Astrocyte (in vitro differentiated cells and primary cell): ENCODE measurements around the gene GCNA. TPM values are rescaled to one million over a fixed set of nuclear protein-coding genes. Genes with fewer than 3 reads are reported as not detected.
A peak's percentile ranks its signal among the peaks of the same experiment; 100 is the strongest.

ENCODE experiments used
- DNase-seq: peaks from one replicate; pipeline ENCODE4 v3.0.0-alpha.2; 2010; ENCODE audit warnings: low read depth
- FAIRE-seq: peaks from 2 replicates; lab custom pipeline; 2011; peaks lifted over from hg19 to GRCh38; lab: Jason Lieb, UNC
- H2AFZ ChIP-seq: 2 replicates; pipeline ENCODE4 v1.6.0; 2012; ENCODE audit warnings: low read depth, low read length, inconsistent platforms
- H3K27ac ChIP-seq: 2 replicates; pipeline ENCODE4 v1.5.1; 2011; ENCODE audit warnings: low read depth, low read length, inconsistent platforms
- H3K27me3 ChIP-seq: 2 replicates; pipeline ENCODE4 v1.6.0; 2011; ENCODE audit warnings: low read length, inconsistent platforms; ENCODE audit not compliant: insufficient read depth
- H3K36me3 ChIP-seq: 2 replicates; pipeline ENCODE4 v1.5.1; 2011; ENCODE audit warnings: low read length, inconsistent platforms; ENCODE audit not compliant: insufficient read depth
- H3K4me1 ChIP-seq: 2 replicates; pipeline ENCODE4 v1.5.1; 2011; ENCODE audit warnings: low read length, inconsistent platforms; ENCODE audit not compliant: insufficient read depth
- H3K4me2 ChIP-seq: 2 replicates; pipeline ENCODE4 v1.6.0; 2012; ENCODE audit warnings: low read length, inconsistent platforms
- H3K4me3 ChIP-seq: 2 replicates; pipeline ENCODE4 v1.5.1; 2011; ENCODE audit warnings: low read depth, mild to moderate bottlenecking, low read length, inconsistent platforms; ENCODE audit not compliant: insufficient read depth
- H3K79me2 ChIP-seq: 2 replicates; pipeline ENCODE4 v1.6.0; 2012; ENCODE audit warnings: mild to moderate bottlenecking, low read length, inconsistent platforms; ENCODE audit not compliant: insufficient read depth
- H3K9ac ChIP-seq: 2 replicates; pipeline ENCODE4 v1.6.0; 2012; ENCODE audit warnings: mild to moderate bottlenecking, low read length, inconsistent platforms
- H3K9me3 ChIP-seq: 2 replicates; pipeline ENCODE4 v1.5.1; 2012; ENCODE audit warnings: low read depth, mild to moderate bottlenecking, low read length, inconsistent platforms; ENCODE audit not compliant: insufficient read depth
- H4K20me1 ChIP-seq: 2 replicates; pipeline ENCODE4 v1.6.0; 2012; ENCODE audit warnings: low read length, inconsistent platforms; ENCODE audit not compliant: insufficient read depth
- H3K27ac Mint-ChIP-seq: one replicate; pipeline ENCODE4 v1.8.0; 2021; ENCODE audit warnings: mild to moderate bottlenecking, mixed read lengths; ENCODE audit not compliant: unreplicated experiment
- H3K27me3 Mint-ChIP-seq: one replicate; pipeline ENCODE4 v1.8.0; 2021; ENCODE audit warnings: low read depth, mixed read lengths; ENCODE audit not compliant: unreplicated experiment
- H3K36me3 Mint-ChIP-seq: one replicate; pipeline ENCODE4 v1.8.0; 2021; ENCODE audit warnings: low read depth, mixed read lengths; ENCODE audit not compliant: unreplicated experiment
- H3K4me1 Mint-ChIP-seq: one replicate; pipeline ENCODE4 v1.8.0; 2021; ENCODE audit warnings: low read depth, mixed read lengths; ENCODE audit not compliant: unreplicated experiment
- H3K4me3 Mint-ChIP-seq: one replicate; pipeline ENCODE4 v1.8.0; 2021; ENCODE audit warnings: mild to moderate bottlenecking, moderate library complexity, mixed read lengths; ENCODE audit not compliant: unreplicated experiment
- H3K9me3 Mint-ChIP-seq: one replicate; pipeline ENCODE4 v1.8.0; 2021; ENCODE audit warnings: mild to moderate bottlenecking, mixed read lengths; ENCODE audit not compliant: unreplicated experiment
- EZH2 ChIP-seq: IDR thresholded peaks from 2 replicates; pipeline ENCODE4 v1.6.1; 2012; ENCODE audit warnings: mild to moderate bottlenecking, low read length, inconsistent platforms; ENCODE audit not compliant: insufficient read depth
- total RNA-seq: library from RNA; stranded (reverse); gene quantifications from 2 replicates; pipeline ENCODE4 v1.2.1, GENCODE V29; 2021
- TF ChIP-seq, protein P1 (sequence below): IDR thresholded peaks from 2 replicates; pipeline ENCODE4 v1.5.1; 2011; ENCODE audit warnings: low read depth, mild to moderate bottlenecking, inconsistent platforms, low read length, moderate library complexity; ENCODE audit not compliant: insufficient read depth

The GCNA gene
- total RNA-seq, 1 donor from 2014 or later: 2.2 TPM

DNA sequence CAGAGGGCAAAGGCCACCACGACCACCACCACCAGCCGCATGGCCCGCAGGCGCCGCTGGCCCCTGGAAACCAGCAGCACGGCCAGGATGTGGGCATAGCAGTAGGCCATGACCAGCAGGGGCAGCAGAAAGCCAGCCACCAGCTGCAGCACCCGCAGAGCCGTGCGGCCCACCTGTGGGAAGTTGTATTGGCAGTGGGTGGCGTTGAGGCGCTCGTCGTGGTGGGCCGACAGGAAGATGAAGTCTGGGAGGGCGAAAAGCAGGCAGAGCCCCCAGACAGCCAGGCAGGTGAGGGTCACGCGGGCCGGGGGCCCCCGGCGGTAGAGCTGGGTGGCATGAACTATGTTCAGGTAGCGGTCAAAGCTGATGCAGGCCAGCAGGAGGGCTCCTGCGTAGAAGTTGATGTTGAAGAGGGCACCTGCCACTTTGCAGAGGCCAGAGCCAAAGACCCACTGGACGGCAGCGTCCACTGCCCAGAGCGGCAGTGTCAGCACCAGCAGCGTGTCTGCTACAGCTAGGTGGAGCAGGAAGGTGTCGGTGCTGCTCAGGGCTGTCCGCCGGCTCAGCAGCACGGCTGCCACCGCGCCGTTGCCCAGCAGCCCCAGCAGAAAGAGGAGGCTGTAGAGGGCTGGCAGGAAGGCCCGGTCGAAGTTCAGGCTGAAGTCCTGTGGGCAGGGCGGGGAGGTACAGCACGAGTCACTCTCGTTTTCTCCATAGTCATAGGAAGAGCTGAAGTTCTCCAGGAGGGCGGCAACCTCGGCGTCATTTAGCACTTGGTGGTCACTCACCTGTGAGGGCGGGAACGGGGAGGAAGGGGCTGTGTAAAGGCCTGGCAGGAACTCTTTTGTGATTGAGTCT is 38.7 kb downstream of the GCNA start:
- H3K27ac Mint-ChIP-seq: no peak overlapping the region
- Histone ChIP-seq H3K79me2 (no peaks in the 10 kb centered on the region), H4K20me1 (no peaks in the 10 kb centered on the region), H3K36me3 (peaks cover 3% of the 10 kb centered on the region), H3K4me3 (no peak overlapping the region), H3K9me3 (no peaks in the 10 kb centered on the region), H3K9ac (no peak overlapping the region), H3K4me2 (no peak overlapping the region), H3K4me1 (no peaks in the 10 kb centered on the region), H3K27ac (no peak overlapping the region), H3K27me3 (no peaks in the 10 kb centered on the region), H2AFZ (no peak overlapping the region)
- H3K36me3 Mint-ChIP-seq: peaks cover 5% of the 10 kb centered on the region
- no peak for DNase-seq
- H3K9me3 Mint-ChIP-seq: no peaks in the 10 kb centered on the region
- H3K27me3 Mint-ChIP-seq: no peaks in the 10 kb centered on the region
- TF ChIP-seq, protein P1, sequence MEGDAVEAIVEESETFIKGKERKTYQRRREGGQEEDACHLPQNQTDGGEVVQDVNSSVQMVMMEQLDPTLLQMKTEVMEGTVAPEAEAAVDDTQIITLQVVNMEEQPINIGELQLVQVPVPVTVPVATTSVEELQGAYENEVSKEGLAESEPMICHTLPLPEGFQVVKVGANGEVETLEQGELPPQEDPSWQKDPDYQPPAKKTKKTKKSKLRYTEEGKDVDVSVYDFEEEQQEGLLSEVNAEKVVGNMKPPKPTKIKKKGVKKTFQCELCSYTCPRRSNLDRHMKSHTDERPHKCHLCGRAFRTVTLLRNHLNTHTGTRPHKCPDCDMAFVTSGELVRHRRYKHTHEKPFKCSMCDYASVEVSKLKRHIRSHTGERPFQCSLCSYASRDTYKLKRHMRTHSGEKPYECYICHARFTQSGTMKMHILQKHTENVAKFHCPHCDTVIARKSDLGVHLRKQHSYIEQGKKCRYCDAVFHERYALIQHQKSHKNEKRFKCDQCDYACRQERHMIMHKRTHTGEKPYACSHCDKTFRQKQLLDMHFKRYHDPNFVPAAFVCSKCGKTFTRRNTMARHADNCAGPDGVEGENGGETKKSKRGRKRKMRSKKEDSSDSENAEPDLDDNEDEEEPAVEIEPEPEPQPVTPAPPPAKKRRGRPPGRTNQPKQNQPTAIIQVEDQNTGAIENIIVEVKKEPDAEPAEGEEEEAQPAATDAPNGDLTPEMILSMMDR: no peak
- TF ChIP-seq EZH2: no peak
- H3K4me1 Mint-ChIP-seq: no peaks in the 10 kb centered on the region
- no peak overlapping the region for H3K4me3 Mint-ChIP-seq
- FAIRE-seq: no peak

- H3K27ac ChIP-seq: no peak overlapping the region
- Mint-ChIP-seq H3K27me3 (no peaks in the 10 kb centered on the region), H3K4me3 (no peak overlapping the region), H3K9me3 (no peaks in the 10 kb centered on the region), H3K36me3 (peaks cover 5% of the 10 kb centered on the region), H3K4me1 (no peaks in the 10 kb centered on the region), H3K27ac (no peak overlapping the region)
- H4K20me1 ChIP-seq: no peaks in the 10 kb centered on the region
- no peak overlapping the region for H3K9ac ChIP-seq
- no peak overlapping the region for H3K4me3 ChIP-seq
- peaks cover 2% of the 10 kb centered on the region for H3K36me3 ChIP-seq
- TF ChIP-seq EZH2: no peak
- TF ChIP-seq, protein P1: no peak
- H3K27me3 ChIP-seq: no peaks in the 10 kb centered on the region
- FAIRE-seq (no peak), DNase-seq (no peak)
- H3K79me2 ChIP-seq: no peaks in the 10 kb centered on the region
- H3K4me1 ChIP-seq: no peaks in the 10 kb centered on the region
- H3K4me2 ChIP-seq: no peak overlapping the region
- no peaks in the 10 kb centered on the region for H3K9me3 ChIP-seq
- H2AFZ ChIP-seq: no peak overlapping the region
Measured at GRCh38 chrX:71617742-71618141, 39.5 kb downstream of the GCNA start.

GRCh38 chrX:71618303-71618721 is 40.1 kb downstream of the GCNA start, which contains the start of gene CXCR3:
CXCR3 (minus strand) TSS chrX:71618511; CDS start chrX:71618449, 62 bp downstream.
- H3K27ac ChIP-seq: no peak within 1 kb of the TSS
- H3K27ac Mint-ChIP-seq: peak within 1 kb of the TSS; percentile 34
- H3K4me2 ChIP-seq: no peak within 1 kb of the TSS

More at GRCh38 chrX:71618303-71618721, 40.1 kb downstream of the GCNA start, which contains the start of gene CXCR3:
- Mint-ChIP-seq H3K9me3 (no peaks in the 10 kb centered on the region), H3K4me3 (no peak within 1 kb of the TSS), H3K4me1 (no peaks in the 10 kb centered on the region), H3K27me3 (no peaks in the 10 kb centered on the region), H3K36me3 (peaks cover 5% of the 10 kb centered on the region)
- Histone ChIP-seq H3K9ac (no peak within 1 kb of the TSS), H3K27me3 (no peaks in the 10 kb centered on the region), H3K36me3 (no peaks in the 10 kb centered on the region), H2AFZ (no peak within 1 kb of the TSS), H3K9me3 (no peaks in the 10 kb centered on the region), H3K79me2 (no peaks in the 10 kb centered on the region), H3K4me1 (no peaks in the 10 kb centered on the region), H3K4me3 (no peak within 1 kb of the TSS), H4K20me1 (no peaks in the 10 kb centered on the region)
- TF ChIP-seq, protein P1: no peak
- TF ChIP-seq EZH2: no peak
- FAIRE-seq (no peak), DNase-seq (peak; percentile 40)
